GM23338 (cell line): ENCODE data around the gene BPTF. TPM values are rescaled to one million over a fixed set of nuclear protein-coding genes. Genes with fewer than 3 reads are reported as not detected.

Experiments used
- ATAC-seq: fragments of 200-7000 bp; cut with Tn5 transposase; 3 replicates; pipeline ENCODE4 v1.9.1; 2020
- DNase-seq: peaks from one replicate; pipeline ENCODE4 v3.0.0-alpha.2; 2015; ENCODE audit warnings: low spot score
- H2AFZ ChIP-seq: fragments of 200-600 bp; sonication (generic); 2 replicates; pipeline ENCODE4 v1.8.0; 2016; ENCODE audit warnings: antibody characterized with exemption, mild to moderate bottlenecking, moderate library complexity
- H3F3A ChIP-seq: fragments of 200-600 bp; sonication (generic); replicated peaks from 2 replicates; pipeline ENCODE4 v1.8.0; 2017; ENCODE audit warnings: antibody characterized with exemption, mixed run types, low read depth
- H3K27ac ChIP-seq: fragments of 200-600 bp; sonication (generic); 2 replicates; pipeline ENCODE4 v1.6.1; 2016; ENCODE audit warnings: low read depth
- H3K27me3 ChIP-seq: fragments of 200-600 bp; sonication (generic); 2 replicates; pipeline ENCODE4 v1.8.0; 2016; ENCODE audit warnings: mild to moderate bottlenecking, mixed run types, moderate library complexity; ENCODE audit not compliant: insufficient read depth
- H3K36me3 ChIP-seq: fragments of 200-600 bp; sonication (generic); 2 replicates; pipeline ENCODE4 v1.8.0; 2016; ENCODE audit warnings: mild to moderate bottlenecking; ENCODE audit not compliant: insufficient read depth
- H3K4me1 ChIP-seq: fragments of 200-600 bp; sonication (generic); 2 replicates; pipeline ENCODE4 v1.8.0; 2016; ENCODE audit warnings: mild to moderate bottlenecking, moderate library complexity; ENCODE audit not compliant: insufficient read depth
- H3K4me2 ChIP-seq: fragments of 200-600 bp; sonication (generic); 2 replicates; pipeline ENCODE4 v1.7.1; 2017; ENCODE audit warnings: mixed run types
- H3K4me3 ChIP-seq: fragments of 200-600 bp; sonication (generic); 2 replicates; pipeline ENCODE4 v1.6.1; 2016; ENCODE audit warnings: mixed run types
- H3K79me2 ChIP-seq: fragments of 200-600 bp; sonication (generic); replicated peaks from 2 replicates; pipeline ENCODE4 v1.8.0; 2017; ENCODE audit warnings: mild to moderate bottlenecking; ENCODE audit not compliant: insufficient read depth
- H3K9me2 ChIP-seq: fragments of 200-600 bp; sonication (generic); 2 replicates; pipeline ENCODE4 v1.8.0; 2017; ENCODE audit not compliant: insufficient read depth
- H4K20me1 ChIP-seq: fragments of 200-600 bp; sonication (generic); replicated peaks from 2 replicates; pipeline ENCODE4 v1.8.0; 2017; ENCODE audit warnings: mild to moderate bottlenecking; ENCODE audit not compliant: insufficient read depth
- H3K27ac Mint-ChIP-seq: 2 replicates; pipeline ENCODE4 v1.8.0; 2020; ENCODE audit warnings: inconsistent platforms, mild to moderate bottlenecking, moderate library complexity, mixed read lengths
- H3K27me3 Mint-ChIP-seq: 3 replicates; pipeline ENCODE4 v1.8.0; 2022; ENCODE audit warnings: low read depth, mild to moderate bottlenecking, moderate library complexity, mixed read lengths, inconsistent platforms; ENCODE audit not compliant: insufficient read depth, poor library complexity
- H3K36me3 Mint-ChIP-seq: 3 replicates; pipeline ENCODE4 v1.8.0; 2021; ENCODE audit warnings: low read depth, mild to moderate bottlenecking, inconsistent platforms, moderate library complexity, mixed read lengths
- H3K4me1 Mint-ChIP-seq: 3 replicates; pipeline ENCODE4 v1.8.0; 2020; ENCODE audit warnings: mild to moderate bottlenecking, inconsistent platforms, mixed read lengths
- H3K4me3 Mint-ChIP-seq: 3 replicates; pipeline ENCODE4 v1.8.0; 2021; ENCODE audit warnings: moderate library complexity, mild to moderate bottlenecking, inconsistent platforms, mixed read lengths
- H3K9me3 Mint-ChIP-seq: 3 replicates; pipeline ENCODE4 v1.8.0; 2020; ENCODE audit warnings: moderate library complexity, mild to moderate bottlenecking, inconsistent platforms, mixed read lengths
- CREB1 ChIP-seq: fragments of 250-450 bp; sonication (Bioruptor Pico); IDR thresholded peaks from 2 replicates; pipeline ENCODE4 v1.5.0; 2020; ENCODE audit warnings: low read depth, mild to moderate bottlenecking, moderate library complexity
- CTCF ChIP-seq, 2 experiments: fragments of 200-600 bp in 1 of 2; sonication (generic) in 1 of 2; conservative IDR thresholded peaks; 2 replicates each; pipeline versions ENCODE4 v1.5.1 to v1.6.1; 2016 to 2017; ENCODE audit warnings: antibody characterized with exemption in 2 of 2, low read depth in 2 of 2, mild to moderate bottlenecking in 2 of 2, moderate library complexity in 1 of 2
- ETS1 ChIP-seq: IDR thresholded peaks from 2 replicates; pipeline ENCODE4 v1.6.1; 2016; ENCODE audit warnings: antibody characterized with exemption
- EZH2 ChIP-seq: fragments of 200-600 bp; sonication (generic); IDR thresholded peaks from one replicate; pipeline ENCODE4 v1.8.0; 2017; ENCODE audit warnings: antibody characterized with exemption, mild to moderate bottlenecking, low read depth; ENCODE audit not compliant: unreplicated experiment
- JUNB ChIP-seq: IDR thresholded peaks from one replicate; pipeline ENCODE4 v1.6.1; 2016; ENCODE audit warnings: antibody characterized with exemption; ENCODE audit not compliant: unreplicated experiment
- NANOG ChIP-seq: IDR thresholded peaks from 2 replicates; pipeline ENCODE4 v1.6.1; 2016; ENCODE audit warnings: antibody characterized with exemption, borderline replicate concordance
- POLR2AphosphoS5 ChIP-seq: IDR thresholded peaks from 2 replicates; pipeline ENCODE4 v1.6.1; 2016; ENCODE audit warnings: antibody characterized with exemption, low read depth
- REST ChIP-seq: IDR thresholded peaks from one replicate; pipeline ENCODE4 v1.6.1; 2018; ENCODE audit warnings: antibody characterized with exemption; ENCODE audit not compliant: unreplicated experiment
- STAT1 ChIP-seq: IDR thresholded peaks from one replicate; pipeline ENCODE4 v1.6.1; 2016; ENCODE audit warnings: antibody characterized with exemption; ENCODE audit not compliant: unreplicated experiment
- ZNF114 ChIP-seq: fragments of 250-450 bp; sonication (Bioruptor Pico); IDR thresholded peaks from 2 replicates; pipeline ENCODE4 v1.5.0; 2020; ENCODE audit warnings: mild to moderate bottlenecking, moderate library complexity
- ZNF462 ChIP-seq: fragments of 250-450 bp; sonication (Bioruptor Pico); IDR thresholded peaks from 2 replicates; pipeline ENCODE4 v1.5.0; 2020; ENCODE audit warnings: mild to moderate bottlenecking, moderate library complexity
- polyA plus RNA-seq: library from polyadenylated mRNA; unstranded; fragments of >200 nt; fragmentation: Nextera tagmentation; extraction: Ambion mirVana; gene quantifications from 2 replicates; pipeline ENCODE4 v1.2.1, GENCODE V29; 2016
- total RNA-seq: library from RNA; depleted of rRNA; stranded (reverse); fragments of >200 nt; shearing (Covaris generic); gene quantifications from 2 replicates; pipeline ENCODE4 v1.2.3, GENCODE V29; 2014

BPTF gene
- total and polyA plus RNA-seq, 2 experiments from 2014 or later: 161 to 179 TPM

- peaks cover 38% of the 10 kb centered on the region for H3K36me3 Mint-ChIP-seq
Observed at GRCh38 chr17:67884741-67885140, 59.4 kb downstream of the BPTF start.

More at GRCh38 chr17:67884741-67885140, 59.4 kb downstream of the BPTF start:
- Histone ChIP-seq H3K4me3 (no peak overlapping the region), H3K4me2 (no peak overlapping the region), H3F3A (0 out of 2 replicates have a peak, but pooled peaks cover 2% of the 10 kb centered on the region), H3K27me3 (no peaks in the 10 kb centered on the region), H2AFZ (no peak overlapping the region), H3K9me2 (no peaks in the 10 kb centered on the region), H3K4me1 (no peaks in the 10 kb centered on the region), H4K20me1 (peaks cover 25% of the 10 kb centered on the region; the same call in 1 of the 2 replicates), H3K36me3 (peaks cover 15% of the 10 kb centered on the region; the same call in 1 of the 2 replicates), H3K79me2 (peaks cover 80% of the 10 kb centered on the region), H3K27ac (no peak overlapping the region)
- Mint-ChIP-seq H3K9me3 (no peaks in the 10 kb centered on the region), H3K27ac (no peak overlapping the region), H3K4me3 (no peak overlapping the region), H3K4me1 (peaks cover 4% of the 10 kb centered on the region; the same call in 2 of the 3 replicates), H3K27me3 (peaks cover 5% of the 10 kb centered on the region)
- TF ChIP-seq ZNF114 (CRISPR knock-in tag) (no peak), CREB1 (CRISPR knock-in tag) (no peak), NANOG (no peak), JUNB (no peak), ZNF462 (CRISPR knock-in tag) (no peak), POLR2AphosphoS5 (no peak), REST (no peak), EZH2 (no peak), ETS1 (no peak), STAT1 (no peak), CTCF (conservative IDR thresholded peaks at IDR 0.05; ENCODE audit: low read depth in 2 of 2) (no peak)
- ATAC-seq: no peak
- no peak for DNase-seq
